BE2C (cell line): ENCODE measurements around the gene MAPKAP1.
A peak's percentile ranks its signal among the peaks of the same experiment; 100 is the strongest.

Source experiments
- DNase-seq: peaks from one replicate; pipeline ENCODE4 v3.0.0-alpha.2; 2020
- H3K27me3 ChIP-seq: fragments of 250-450 bp; sonication (Bioruptor Pico); 2 replicates; pipeline ENCODE4 v1.5.1; 2020; ENCODE audit warnings: mild to moderate bottlenecking
- H3K36me3 ChIP-seq: fragments of 250-450 bp; sonication (Bioruptor Pico); 2 replicates; pipeline ENCODE4 v1.5.1; 2020; ENCODE audit warnings: mild to moderate bottlenecking
- H3K4me1 ChIP-seq: fragments of 250-450 bp; sonication (Bioruptor Pico); 2 replicates; pipeline ENCODE4 v1.5.1; 2020
- H3K4me3 ChIP-seq: 2 replicates; pipeline ENCODE4 v1.5.1; 2011; ENCODE audit warnings: low read depth, low read length
- H3K9me3 ChIP-seq: fragments of 250-450 bp; sonication (Bioruptor Pico); 2 replicates; pipeline ENCODE4 v1.5.1; 2020
- TF ChIP-seq, protein P1 (sequence below): IDR thresholded peaks from 2 replicates; pipeline ENCODE4 v1.5.1; 2012; ENCODE audit warnings: mild to moderate bottlenecking, low read depth, low read length

The MAPKAP1 gene

DNA sequence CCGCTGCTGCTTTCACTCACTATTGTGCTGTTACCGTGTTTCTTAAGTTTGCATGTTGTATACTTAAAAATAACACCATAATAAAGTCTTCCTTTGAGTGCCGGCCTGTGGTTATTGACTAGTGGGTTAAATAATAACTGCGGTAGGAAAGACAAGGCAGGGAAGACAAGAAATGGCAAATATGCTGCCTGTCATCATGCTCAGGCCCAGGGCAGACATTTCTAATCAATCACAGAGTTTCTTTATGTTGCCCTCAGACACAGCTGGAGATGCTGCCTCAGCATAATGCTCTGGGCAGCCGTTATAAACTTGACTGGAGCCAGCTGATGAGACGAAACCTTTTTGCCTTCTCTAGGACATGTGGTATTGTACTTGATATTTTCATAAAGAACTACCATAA is 230.4 kb downstream of the MAPKAP1 start:
- TF ChIP-seq, protein P1, sequence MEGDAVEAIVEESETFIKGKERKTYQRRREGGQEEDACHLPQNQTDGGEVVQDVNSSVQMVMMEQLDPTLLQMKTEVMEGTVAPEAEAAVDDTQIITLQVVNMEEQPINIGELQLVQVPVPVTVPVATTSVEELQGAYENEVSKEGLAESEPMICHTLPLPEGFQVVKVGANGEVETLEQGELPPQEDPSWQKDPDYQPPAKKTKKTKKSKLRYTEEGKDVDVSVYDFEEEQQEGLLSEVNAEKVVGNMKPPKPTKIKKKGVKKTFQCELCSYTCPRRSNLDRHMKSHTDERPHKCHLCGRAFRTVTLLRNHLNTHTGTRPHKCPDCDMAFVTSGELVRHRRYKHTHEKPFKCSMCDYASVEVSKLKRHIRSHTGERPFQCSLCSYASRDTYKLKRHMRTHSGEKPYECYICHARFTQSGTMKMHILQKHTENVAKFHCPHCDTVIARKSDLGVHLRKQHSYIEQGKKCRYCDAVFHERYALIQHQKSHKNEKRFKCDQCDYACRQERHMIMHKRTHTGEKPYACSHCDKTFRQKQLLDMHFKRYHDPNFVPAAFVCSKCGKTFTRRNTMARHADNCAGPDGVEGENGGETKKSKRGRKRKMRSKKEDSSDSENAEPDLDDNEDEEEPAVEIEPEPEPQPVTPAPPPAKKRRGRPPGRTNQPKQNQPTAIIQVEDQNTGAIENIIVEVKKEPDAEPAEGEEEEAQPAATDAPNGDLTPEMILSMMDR: no peak
- H3K9me3 ChIP-seq: no peaks in the 10 kb centered on the region
- H3K4me1 ChIP-seq: peaks cover 20% of the 10 kb centered on the region
- no peaks in the 10 kb centered on the region for H3K27me3 ChIP-seq
- no peak overlapping the region for H3K4me3 ChIP-seq
- H3K36me3 ChIP-seq: no peaks in the 10 kb centered on the region; the same call in 1 of the 2 replicates
- DNase-seq: no peak

DNA sequence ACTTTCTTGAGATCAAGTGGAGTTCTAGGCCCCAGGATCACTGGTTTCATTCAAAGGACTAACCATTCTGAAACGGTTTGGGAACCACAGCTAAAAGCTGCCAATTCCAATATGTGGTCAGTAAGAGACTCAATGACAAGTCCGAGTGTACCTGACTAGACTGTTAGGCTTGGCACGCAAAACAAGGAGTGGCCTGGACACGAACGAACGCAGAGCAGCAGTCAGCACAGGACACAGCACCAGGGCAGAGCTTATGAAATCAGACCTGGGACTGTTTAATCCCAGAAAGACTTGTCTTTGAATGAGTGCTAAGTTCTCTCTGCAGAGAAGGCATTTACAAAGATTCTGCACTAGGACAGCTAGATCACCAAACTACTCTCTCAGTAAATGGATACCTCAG is 231.6 kb downstream of the MAPKAP1 start:
- no peaks in the 10 kb centered on the region for H3K36me3 ChIP-seq

DNA sequence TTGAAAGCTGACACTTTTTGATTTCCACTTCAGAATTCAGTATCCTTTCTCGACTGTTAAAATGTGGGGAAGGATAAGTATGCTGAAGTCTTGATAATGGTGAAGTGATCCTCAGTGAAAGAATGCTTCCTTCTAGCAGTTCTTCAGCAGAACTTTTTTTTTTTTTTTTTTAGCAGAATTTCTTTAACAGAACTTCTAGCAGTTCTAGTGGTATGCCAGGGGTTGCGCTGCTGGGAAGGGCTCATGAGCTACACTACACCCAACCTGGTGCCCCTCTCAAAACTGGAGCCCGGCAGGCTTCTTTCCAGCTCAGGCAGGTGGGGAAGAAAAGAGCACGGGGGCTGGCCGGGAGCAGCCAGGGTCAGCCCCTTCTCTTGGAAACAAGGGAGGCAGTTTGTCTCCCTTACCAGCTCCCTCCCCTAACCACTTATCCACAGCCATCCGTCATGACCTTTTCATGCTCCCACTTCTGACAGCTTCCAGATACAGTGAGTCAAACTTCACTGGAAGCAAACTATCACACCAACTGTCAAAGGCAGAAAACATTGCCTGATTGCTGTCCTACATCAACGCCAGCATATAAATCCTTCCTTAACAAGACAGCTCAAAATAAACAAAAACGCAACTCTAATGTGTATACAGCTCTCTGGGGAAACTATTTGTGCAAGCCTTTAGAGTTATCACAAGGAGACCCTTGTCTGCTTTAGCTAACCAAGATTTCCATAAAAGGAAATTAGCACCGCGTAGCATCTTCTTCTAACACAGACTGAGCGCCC is 233.9 kb downstream of the MAPKAP1 start:
- no peaks in the 10 kb centered on the region for H3K27me3 ChIP-seq
- TF ChIP-seq, protein P1: no peak
- peak; percentile 78 for DNase-seq
- H3K36me3 ChIP-seq: no peaks in the 10 kb centered on the region
- H3K4me3 ChIP-seq: peak overlapping the region; percentile 29
- no peaks in the 10 kb centered on the region for H3K9me3 ChIP-seq
- H3K4me1 ChIP-seq: peaks cover 35% of the 10 kb centered on the region

More for the DNA sequence above, 231.6 kb downstream of the MAPKAP1 start:
- no peak for DNase-seq
- H3K9me3 ChIP-seq: no peaks in the 10 kb centered on the region
- TF ChIP-seq, protein P1: no peak
- H3K4me3 ChIP-seq: no peak overlapping the region
- H3K4me1 ChIP-seq: peaks cover 29% of the 10 kb centered on the region
- H3K27me3 ChIP-seq: no peaks in the 10 kb centered on the region

DNA sequence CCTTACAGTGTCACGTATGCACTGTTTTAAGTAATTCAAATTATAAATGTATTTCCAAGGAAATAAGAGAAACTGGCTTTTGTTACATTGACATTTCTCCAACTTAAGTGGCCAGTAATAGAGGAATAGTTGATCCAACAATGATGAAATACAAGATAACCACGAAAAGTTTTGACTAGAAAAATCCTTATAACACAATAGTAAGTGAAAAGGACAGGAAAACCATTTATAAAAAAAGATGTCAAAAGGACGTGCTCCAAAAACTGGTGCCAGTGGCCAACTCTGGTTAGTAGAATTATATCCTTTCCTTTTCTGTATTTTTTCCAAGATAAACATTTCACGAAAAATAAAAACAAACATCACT is 234.5 kb downstream of the MAPKAP1 start:
- Histone ChIP-seq H3K9me3 (no peaks in the 10 kb centered on the region), H3K36me3 (no peaks in the 10 kb centered on the region), H3K27me3 (no peaks in the 10 kb centered on the region), H3K4me1 (peaks cover 35% of the 10 kb centered on the region), H3K4me3 (no peak overlapping the region)
- TF ChIP-seq, protein P1: no peak
- no peak for DNase-seq

DNA sequence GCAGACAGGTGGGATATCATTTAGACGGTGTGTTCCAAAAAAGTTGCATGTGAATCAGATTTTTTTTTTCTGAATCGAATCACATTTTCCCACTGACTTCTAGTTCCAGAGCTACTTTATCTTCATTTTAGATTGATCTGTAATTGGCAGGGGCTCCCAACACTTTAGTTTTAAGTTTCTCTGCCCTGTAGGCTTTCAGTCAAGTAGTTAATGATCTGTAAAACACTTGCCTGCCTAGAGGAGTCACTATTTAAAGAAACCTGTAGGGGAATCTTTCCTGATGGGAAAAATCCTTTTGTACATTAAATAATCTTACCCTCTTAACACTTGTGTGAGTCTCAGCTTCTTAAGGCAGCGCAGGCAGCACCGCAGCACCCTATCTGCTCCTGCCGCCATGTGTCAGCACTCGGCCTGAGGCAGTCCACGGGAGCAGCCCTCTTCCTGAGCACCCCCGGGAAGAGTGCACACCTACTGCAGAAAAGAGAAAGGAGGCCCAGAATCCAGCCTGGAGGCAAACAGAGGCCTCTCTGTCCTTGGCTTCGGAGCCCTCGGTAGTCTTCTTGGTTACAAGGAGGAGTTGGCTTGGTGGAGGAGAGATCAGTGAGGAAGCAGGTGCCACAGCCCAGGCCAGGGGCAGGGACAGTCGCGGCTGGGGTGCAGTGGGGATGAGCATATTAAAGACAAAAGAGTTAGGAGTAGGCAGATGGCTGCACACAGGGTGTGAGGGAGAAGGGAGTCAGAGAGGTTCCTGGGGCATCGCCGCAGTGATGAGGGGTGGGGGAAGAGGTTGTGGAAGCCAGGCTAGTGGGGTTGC is 236.0 kb downstream of the MAPKAP1 start:
- H3K27me3 ChIP-seq: no peaks in the 10 kb centered on the region
- no peak for DNase-seq
- no peak overlapping the region for H3K4me3 ChIP-seq
- no peaks in the 10 kb centered on the region for H3K9me3 ChIP-seq
- peaks cover 38% of the 10 kb centered on the region for H3K4me1 ChIP-seq
- TF ChIP-seq, protein P1: no peak
- H3K36me3 ChIP-seq: no peaks in the 10 kb centered on the region

DNA sequence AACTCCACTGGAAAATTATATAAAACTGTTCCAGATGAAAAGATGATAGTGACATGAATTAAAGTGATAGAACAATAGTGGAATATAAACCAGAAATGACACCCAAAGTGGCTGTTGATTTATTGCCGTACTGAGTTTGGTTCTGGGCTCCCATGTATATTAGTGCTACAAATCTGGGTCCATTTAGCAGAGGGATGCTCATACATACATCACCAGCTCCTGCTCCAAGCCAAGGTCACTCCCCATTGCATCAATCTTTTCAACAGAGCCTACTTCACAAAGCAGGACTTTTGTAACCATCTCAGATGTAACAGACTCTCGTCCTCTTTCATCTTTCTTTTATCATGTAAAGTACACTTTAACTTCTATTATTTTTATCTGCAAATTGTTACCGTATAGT is 236.8 kb downstream of the MAPKAP1 start:
- TF ChIP-seq, protein P1: no peak
- no peak for DNase-seq
- no peak overlapping the region for H3K4me3 ChIP-seq
- peaks cover 38% of the 10 kb centered on the region for H3K4me1 ChIP-seq
- H3K27me3 ChIP-seq: no peaks in the 10 kb centered on the region
- H3K9me3 ChIP-seq: no peaks in the 10 kb centered on the region
- H3K36me3 ChIP-seq: no peaks in the 10 kb centered on the region
